HG03521 (cell line): ENCODE data around the gene MAGOH.
A peak's percentile ranks its signal among the peaks of the same experiment; 100 is the strongest.
"Not testable (repeated sequence)": the region's sequence is repeated elsewhere in the genome, so short reads cannot be mapped to it uniquely, and the experiment has no call there.

Experiments used
- ATAC-seq: cut with Tn5 transposase; IDR thresholded peaks from one replicate; pipeline ENCODE4 v1.9.1; 2021; ENCODE audit warnings: mild to moderate bottlenecking, moderate library complexity; ENCODE audit not compliant: unreplicated experiment

The MAGOH gene

DNA sequence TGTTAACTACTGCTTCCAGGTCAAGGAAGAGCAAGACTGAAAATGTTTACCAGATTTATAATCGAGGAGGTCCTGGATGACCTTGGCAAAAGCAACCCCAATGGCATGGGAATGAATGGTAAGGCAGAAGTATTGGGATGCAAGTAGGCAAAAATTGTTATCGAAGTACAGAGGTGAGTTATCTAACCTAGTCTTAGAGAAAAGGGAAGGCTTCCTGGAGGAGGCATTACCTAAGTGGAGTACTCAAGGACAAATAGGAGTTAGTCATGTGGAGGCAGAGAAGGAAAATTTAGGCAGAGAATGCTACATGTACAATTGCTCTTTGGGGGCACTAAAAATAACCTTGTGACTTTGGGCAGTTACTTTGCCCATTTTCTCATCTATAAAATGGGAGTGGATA lies 3.5 kb upstream of the MAGOH start:
- no peak for ATAC-seq

DNA sequence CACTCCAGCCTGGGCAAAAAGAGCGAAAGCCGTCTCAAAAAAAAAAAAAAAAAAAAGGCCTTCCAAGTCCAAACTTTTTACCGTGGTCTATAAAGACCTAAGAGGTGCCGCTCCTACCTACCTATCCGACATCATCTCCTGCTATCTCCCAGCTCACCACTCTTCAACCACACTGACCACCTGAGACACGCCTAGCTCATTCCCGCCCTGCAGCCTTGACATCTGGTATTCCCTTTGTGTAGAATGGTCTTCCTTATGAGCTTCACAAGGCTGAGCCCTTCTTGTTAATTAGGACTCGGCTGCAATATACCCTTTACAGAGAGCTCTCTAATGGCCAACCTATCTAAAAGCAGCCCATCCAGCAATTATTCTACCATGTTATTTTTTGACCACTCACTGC lies 680 bp downstream of the MAGOH start:
- no peak for ATAC-seq

DNA sequence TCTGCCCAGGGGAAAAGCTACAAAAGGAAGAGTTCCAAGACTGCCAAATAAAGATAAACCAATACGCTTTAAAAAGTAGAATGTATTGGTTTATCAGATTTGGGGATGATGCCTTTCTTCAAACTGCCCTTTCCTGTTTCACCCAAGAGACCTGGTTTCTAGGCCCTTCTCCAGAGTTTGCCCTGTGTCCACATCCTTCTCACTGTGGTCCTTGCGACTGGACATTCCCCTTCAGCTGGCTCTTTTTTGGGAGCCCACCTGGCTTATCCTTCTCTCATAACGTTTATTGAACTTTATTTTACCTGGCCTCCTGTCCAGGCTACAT lies 17.4 kb downstream of the MAGOH start:
- no peak for ATAC-seq

DNA sequence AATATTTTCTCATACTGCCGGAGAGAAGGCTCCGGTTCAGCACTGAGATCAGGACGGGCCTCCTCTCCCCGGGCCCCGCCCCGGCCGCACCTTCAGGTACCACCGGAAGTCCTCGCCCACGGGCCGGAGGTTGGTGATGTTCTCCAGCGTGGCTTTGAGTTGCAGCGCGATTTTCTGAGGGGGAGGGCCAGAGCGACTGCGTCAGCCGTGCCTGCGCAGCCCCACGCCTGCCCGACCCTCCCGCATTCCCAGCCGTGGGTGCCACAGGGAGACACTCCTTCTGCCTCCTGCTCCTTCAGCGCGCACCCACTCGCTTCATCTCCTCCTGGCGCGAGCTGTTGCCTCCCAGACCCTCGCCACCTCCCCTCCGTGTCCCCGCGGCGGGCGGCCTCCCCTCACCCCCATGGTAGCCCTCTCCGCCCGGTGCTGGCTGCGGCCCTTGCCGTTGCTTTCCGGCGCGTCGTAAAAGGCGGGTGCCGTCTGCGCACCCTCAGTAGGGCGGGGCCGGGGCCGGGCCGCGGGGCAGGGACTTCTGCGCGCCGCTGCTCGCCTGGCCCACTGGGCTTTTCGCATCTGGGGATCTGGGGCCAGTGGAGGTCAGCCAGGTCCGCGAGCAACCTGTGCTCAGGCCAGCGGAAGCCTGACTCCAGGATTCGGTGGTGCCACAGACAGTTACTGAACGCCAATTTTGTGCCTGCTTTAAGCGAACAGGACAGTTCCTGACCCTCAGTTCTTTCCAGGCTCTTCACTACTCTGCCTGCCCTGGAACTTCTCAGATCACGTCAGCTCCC lies 18.0 kb downstream of the MAGOH start, which contains the start of gene CZIB:
CZIB (minus strand) TSS at position 464 of the 791 bp plus-strand sequence; CDS start at position 405, 59 bp downstream.
- peak; percentile 85 for ATAC-seq

DNA sequence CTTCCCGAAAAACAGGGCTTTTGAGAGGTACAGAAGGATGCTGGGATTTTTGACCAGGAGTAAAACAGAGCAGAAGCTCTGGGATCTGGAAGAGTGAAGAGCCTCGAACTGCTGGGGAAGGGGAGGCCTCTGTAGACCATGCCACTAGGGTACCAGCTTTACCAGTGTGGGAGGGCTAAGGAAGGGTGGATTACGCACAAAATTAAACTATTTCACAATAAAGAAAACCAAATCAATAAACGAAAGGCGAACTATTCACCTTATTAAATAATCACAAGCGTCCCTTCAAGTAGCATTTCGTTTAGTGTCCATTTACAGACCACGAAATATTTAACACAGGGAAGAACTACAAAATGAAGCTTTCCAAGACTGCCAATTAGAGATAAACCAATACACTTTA lies 18.6 kb downstream of the MAGOH start:
- no peak for ATAC-seq

DNA sequence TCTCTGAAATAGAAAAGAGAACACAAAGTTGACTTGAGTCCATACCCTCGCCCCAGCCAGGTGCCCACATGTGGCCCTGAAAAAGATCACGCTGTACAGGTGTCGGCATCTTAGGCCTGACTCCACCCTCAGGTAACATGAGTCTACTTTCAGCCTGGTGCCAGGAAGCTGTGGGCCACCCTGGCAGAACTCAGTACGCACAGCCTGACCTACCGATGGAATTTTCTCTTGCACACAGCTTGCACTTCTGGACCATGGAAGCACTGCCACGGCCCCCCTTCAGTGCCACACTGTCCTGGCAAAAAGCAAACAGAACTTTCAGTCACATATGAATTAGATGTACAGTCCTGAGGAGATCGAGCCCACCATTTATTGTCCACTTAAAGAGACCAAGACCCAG lies 20.1 kb downstream of the MAGOH start:
- ATAC-seq = no peak

DNA sequence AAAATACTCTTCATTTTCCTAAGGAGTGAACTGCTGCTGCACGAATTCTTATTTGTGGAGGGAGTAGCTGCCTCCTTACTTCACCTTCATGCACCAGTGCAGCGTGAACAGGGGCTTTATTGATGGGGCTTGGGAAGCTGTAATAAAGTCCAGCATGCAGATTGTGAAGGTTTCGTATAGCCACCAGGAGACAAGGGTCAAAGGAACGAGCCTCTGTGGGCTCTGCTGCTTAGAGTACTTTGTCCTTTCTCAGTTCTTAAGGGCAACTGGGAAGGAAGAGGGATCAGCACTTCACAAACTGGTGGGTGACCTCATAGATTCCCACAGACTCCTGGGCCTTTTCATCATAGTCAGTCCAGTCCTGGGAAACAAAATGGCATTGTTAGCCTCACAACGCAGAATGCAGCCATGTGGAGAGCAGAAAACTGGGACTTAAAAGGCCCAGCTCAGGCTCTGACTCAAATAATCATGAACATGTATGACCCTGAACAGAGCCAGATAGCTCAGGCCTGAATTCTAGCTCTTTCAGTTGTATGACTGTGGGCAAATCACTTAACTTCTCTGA lies 23.9 kb downstream of the MAGOH start:
- ATAC-seq = no peak

DNA sequence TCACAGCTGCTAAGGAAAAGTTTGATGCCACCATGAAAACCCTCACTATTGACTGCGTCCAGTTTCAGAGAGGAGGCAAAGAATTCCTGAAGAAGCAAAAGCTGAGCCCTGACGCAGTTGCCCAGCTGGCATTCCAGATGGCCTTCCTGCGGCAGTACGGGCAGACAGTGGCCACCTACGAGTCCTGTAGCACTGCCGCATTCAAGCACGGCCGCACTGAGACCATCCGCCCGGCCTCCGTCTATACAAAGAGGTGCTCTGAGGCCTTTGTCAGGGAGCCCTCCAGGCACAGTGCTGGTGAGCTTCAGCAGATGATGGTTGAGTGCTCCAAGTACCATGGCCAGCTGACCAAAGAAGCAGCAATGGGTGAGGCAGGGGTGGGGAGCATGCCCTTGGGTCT lies 27.4 kb downstream of the MAGOH start:
- ATAC-seq = no peak

DNA sequence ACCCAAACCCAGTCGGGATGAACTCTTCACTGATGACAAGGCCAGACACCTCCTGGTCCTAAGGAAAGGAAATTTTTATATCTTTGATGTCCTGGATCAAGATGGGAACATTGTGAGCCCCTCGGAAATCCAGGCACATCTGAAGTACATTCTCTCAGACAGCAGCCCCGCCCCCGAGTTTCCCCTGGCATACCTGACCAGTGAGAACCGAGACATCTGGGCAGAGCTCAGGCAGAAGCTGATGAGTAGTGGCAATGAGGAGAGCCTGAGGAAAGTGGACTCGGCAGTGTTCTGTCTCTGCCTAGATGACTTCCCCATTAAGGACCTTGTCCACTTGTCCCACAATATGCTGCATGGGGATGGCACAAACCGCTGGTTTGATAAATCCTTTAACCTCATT lies 28.0 kb downstream of the MAGOH start:
- no peak for ATAC-seq

DNA sequence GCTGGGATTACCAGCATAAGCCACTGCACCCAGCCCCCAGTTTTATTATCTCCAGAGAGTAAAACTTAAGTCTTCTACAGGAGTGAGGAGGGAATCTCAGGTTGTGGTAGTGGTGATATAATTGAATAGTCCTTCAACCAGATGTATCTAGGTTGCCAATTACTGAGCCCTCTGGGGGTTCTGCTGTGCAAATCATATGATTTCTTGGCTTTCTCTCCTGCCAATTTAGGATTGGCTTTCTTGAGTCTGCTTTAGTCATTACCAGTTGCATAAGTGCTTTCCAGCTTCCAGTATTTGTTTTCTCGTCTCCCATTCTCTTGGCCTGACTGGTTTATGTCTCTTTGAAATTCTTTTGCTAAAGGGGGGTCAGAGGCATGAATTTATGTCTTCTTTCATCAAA lies 30.6 kb downstream of the MAGOH start:
- no peak for ATAC-seq

DNA sequence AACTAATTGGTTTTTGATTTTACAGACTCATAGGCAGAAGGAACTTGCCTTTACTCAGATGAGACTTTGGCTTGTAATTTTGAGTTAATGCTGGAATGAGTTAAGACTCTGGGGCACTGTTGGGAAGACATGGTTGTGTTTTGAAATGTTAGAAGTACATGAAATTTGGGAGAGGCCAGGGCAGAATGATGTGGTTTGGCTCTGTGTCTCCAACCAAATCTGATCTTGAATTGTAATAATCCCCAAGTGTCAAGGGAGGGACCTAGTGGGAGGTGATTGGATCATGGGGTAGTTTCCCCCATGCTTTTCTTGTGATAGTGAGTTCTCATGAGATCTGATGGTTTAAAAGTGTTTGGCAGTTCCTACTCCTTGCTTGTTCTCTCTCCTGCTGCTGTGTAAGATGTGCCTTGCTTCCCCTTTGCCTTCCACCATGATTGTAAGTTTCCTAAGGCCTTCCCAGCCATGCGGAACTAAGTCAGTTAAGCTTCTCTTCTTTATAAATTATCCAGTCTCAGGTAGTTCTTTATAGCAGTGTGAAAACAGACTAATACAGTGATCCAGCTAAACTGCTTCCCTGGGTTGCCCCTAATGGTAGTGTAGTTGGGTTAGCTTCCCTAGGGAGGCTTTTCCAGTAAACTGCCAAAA lies 31.5 kb downstream of the MAGOH start:
- ATAC-seq = no peak

DNA sequence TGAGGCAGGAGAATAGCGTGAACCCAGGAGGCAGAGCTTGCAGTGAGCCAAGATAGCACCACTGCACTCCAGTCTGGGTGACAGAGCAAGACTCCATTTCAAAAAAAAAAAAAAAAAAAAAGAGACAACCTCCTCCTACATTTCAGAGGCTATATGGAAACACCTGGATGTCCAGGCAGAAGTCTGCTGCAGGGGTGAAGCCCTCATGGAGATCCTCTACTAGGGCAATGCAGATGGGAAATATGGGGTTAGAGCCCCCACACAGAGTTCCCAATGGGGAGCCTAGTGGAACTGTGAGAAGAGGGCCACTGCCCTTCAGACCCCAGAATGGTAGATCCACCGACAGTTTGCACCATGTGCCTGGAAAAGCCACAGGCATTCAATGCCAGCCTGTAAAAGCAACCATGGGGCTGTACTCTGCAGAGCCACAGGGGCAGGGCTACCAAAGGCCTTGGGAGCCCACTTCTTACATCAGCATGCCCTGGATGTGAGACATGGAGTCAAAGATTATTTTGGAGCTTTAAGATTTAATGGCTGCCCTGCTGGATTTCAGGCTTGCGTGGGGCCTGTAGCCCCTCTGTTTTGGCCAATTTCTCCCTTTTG lies 32.1 kb downstream of the MAGOH start:
- not testable (repeated sequence) for ATAC-seq

DNA sequence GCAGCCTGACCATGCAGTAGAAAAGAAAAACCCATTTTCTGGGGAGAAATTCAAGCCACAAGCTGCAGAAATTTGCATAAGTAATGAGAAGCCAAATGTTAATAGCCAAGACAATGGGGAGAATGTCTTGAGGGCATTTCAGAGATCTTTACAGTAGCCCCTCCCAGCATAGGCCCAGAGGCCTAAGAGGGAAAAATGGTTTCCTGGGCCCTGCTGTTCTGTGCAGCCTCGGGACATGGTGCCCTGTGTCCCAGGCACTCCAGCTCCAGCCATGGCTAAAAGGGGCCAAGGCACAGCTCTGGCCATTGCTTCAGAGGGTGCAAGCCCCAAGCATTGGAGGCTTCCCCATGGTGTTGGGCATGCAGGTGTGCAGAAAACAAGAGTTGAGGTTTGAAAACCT lies 32.8 kb downstream of the MAGOH start:
- ATAC-seq = not testable (repeated sequence)

DNA sequence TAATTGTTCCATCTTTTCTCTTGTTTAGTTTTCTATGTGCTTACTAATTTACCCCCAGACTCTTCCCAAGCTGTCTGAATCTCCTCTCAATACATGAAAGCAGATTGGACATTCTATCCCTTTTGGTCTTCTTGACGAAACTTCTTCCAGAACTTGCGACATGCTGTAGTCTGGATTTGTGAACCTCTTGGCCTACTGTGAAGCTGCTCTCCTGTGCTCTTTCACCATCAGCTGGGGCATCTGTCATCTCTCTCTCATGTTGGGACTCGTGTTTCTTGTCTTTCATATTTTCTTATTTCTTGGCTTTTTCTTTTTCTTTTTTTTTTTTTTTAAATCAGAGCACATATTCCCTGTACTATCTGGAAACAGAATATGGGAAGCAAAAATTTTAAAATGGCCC lies 34.9 kb downstream of the MAGOH start:
- ATAC-seq = no peak

DNA sequence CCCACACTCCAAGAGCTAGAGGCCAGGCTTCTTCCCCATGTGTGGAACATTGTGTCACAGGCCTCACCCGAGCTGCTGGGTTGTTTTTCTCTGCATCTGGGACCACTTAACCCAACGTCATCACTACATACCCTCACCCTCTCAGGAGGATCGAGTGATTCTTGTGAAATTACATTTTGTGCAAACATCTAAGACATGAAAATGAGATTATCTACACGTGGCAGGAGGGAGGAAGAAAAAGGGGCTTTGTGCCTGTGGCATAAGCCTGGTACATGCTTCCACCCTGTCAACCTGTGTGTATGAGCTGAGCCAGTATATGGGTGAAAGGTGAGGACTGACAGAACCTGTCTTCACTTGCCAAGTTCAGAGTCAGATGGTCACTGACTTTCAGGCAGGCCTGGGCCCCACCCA lies 40.1 kb downstream of the MAGOH start:
- no peak for ATAC-seq

DNA sequence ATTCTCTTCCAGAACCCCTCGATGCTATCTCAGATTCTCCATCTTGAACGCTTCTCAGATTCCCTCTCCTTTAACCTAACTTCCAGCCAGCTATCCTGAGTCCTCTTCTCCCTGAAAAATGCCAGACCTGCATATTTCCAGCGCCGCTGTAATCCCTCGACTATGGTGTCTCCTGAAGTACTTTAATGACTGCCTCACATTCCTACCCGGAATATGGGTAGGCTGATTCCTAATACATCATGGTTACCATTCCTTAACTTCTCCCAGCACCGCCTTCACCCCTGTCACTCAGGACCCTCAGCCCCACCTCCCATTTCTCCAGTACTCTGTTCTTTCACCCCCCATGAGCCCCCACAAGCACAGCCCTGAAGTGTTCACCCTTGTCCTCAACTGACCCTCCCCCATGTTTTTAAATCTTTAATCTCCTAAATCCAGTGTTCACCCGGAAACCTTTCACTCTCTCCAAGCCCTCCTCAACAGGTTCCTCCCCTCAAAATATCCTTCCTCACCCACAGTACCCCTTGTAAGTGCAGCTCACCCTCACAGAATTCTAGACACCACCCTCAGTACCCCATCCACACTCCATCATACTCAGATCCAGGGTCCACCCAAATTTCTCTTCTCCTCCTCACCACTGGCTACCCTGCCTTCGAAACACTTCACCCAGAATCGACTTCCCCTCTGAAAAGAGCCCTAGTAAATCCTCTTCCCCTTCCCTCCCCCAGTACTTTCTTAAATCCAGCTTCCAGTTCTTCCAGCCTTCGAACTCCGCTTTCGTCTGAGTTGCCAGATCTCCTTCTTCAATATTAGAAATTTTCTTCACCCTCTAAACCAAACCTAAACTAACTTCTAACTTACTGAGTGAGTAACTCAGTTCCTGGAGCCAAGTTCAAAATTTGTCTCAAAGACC lies 40.8 kb downstream of the MAGOH start:
- no peak for ATAC-seq

DNA sequence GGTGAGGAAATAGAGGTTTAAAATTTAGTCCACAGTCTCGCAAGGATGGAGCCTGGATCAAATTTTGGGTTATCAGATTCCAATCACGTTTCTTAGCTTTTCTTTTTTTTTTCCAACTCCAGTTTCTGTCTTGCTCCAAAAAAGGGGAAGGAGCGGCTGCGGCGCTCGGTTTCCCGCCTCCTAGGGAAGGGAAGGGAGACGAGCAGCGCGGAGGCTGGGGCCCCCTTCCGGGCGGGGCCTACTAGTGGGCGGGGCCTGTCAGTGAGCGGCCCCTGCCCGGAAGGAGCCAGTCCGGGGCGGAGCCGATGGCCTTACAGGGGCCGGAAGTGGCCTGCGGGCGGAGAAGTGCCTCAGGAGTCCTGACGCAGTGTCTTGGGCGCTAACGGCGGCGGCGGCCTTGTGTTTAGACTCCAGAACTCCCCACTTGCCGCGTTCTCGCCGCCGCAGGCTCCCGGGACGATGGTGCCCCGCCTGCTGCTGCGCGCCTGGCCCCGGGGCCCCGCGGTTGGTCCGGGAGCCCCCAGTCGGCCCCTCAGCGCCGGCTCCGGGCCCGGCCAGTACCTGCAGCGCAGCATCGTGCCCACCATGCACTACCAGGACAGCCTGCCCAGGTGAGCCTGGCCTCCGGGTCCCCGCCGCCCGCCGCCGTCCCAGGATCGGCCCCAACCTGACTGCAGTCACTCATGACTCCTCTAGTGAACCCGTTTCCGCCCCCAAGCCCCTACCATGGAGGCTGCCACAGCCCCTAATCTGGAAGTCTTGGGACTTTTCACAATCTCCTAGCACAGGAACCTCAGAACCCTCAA lies 41.6 kb downstream of the MAGOH start, which contains the start of gene CPT2:
CPT2 (plus strand) TSS at position 340 of the 806 bp plus-strand sequence; CDS start at position 460, 120 bp downstream.
- ATAC-seq = peak; percentile 98

DNA sequence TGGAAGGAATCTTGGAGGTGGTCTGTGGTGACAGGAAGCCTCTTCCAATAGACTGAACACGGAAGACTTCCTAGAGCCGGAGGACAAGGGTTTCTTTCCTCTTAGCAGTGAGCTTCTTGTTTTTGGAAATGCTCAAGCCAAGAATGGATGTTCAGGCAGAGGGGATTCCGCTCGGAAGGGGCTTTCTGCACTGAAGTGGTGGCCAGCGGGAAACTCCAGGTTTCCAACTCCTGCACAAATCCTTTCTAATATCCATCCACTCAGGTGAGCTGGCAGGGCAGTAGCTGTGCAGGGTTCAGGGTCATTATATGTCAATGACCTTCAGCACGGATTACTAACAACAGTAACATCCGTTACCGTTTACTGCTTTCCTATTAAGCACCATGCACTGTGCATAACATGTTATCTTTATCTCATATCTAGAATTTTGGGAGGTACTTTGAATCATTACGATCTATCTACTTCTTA lies 42.3 kb downstream of the MAGOH start:
- ATAC-seq = peak; percentile 11

DNA sequence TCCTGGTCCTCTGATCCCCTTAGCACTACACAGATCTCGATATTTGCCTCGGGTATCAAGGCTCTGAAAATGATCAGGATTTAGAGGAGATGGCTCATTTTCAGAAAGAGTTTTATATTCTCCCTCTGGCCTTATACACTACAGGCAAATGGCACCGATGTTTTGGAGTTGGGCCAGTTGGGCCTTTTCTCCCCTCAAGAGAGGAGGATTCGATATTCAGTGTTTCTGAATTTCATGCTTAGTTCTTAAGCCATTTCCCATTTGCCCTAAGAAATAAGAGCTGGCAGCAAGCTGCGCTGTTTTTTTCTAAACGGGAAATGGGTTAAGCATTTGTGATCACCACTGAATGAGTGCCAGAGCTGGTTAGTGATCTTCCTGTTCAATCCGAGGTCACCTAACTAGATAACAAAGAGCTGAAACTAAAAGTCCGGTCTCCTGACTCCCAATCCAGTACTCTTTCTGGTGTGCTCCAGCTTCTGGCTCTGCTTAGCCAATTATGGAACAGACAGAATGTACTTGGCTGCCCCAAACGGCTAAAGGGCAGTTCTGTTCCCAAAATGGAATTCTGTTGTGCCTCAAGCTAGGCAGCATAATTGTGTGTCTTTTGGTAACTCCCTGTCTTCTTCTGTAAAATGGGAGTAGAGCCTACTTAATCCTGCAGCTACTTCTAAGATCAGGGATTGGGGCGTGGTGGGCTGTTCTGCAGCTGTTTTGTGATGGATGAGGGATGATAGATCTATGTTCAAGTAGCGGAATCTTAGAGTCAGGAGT lies 42.9 kb downstream of the MAGOH start:
- no peak for ATAC-seq
